Measurements from ENCODE around the gene LTV1. TPM values are rescaled to one million over a fixed set of nuclear protein-coding genes. Genes with fewer than 3 reads are reported as not detected.

The LTV1 gene
- total and polyA plus RNA-seq, 2 donors (not counting 1 experiment from before 2014, with no cell fraction given), result 7.8 to 27.3 TPM

DNA sequence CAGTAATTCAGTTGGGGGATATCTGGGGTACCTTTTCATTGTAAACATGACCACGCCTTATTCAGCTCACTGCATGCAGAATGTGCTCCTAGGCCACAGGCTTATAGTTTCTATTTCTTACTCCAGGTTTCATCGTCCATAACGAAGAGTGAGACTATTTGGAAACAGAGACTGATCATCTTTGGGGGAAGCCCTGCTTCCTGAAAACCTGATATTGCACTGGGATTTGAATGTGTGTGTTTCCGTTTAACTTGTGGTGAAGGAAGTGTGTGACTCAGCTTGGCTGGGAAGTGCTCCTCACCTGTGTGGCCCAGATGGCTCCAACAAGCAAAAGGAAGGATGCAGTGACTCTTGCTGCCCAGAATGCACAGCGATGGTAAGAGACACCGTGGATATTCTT is 19.6 kb upstream of the LTV1 start:
- H3K4me1 Mint-ChIP-seq, result no peaks in the 10 kb centered on the region
- POLR2A ChIA-PET, result no interaction called here

GRCh38 chr6:143828572-143828971 is 14.6 kb upstream of the LTV1 start:
- Histone ChIP-seq H3K9ac (ENCODE audit: low read length) (no peak overlapping the region), H3K4me2 (replicated peaks; ENCODE audit: low read depth, low read length, poor library complexity, severe bottlenecking) (no peak overlapping the region), H3K4me3 (ENCODE audit: control extremely low read depth in 1 of 5, extremely low read depth in 1 of 5, insufficient read depth in 1 of 5, low read depth in 2 of 5, low read length in 4 of 5) (no peak overlapping the region), H2AFZ (ENCODE audit: insufficient read depth, low read depth, low read length, poor library complexity, severe bottlenecking) (no peak overlapping the region), H3K36me3 (replicated peaks in 1 of 2; ENCODE audit: control extremely low read depth in 1 of 2, control insufficient read depth in 1 of 2, extremely low read depth in 1 of 2, insufficient read depth in 2 of 2, low read length in 1 of 2) (no peaks in the 10 kb centered on the region), H3K27ac (ENCODE audit: low read length in 2 of 2) (no peak overlapping the region), H3K27me3 (replicated peaks in 1 of 4; ENCODE audit: control extremely low read depth in 1 of 4, control insufficient read depth in 3 of 4, insufficient read depth in 4 of 4, low read length in 3 of 4) (no peaks in the 10 kb centered on the region), H3K79me2 (ENCODE audit: control insufficient read depth, insufficient read depth, low read length) (no peaks in the 10 kb centered on the region), H3K9me3 (ENCODE audit: control extremely low read depth in 1 of 3, control insufficient read depth in 2 of 3, insufficient read depth in 1 of 3, low read length in 2 of 3) (no peaks in the 10 kb centered on the region), H3K4me1 (ENCODE audit: control insufficient read depth in 2 of 2, insufficient read depth in 2 of 2, low read length in 2 of 2) (no peaks in the 10 kb centered on the region), H4K20me1 (ENCODE audit: control insufficient read depth, insufficient read depth, low read length, poor library complexity, severe bottlenecking) (no peaks in the 10 kb centered on the region)
- H3K9me3 Mint-ChIP-seq (ENCODE audit: insufficient read depth), result no peaks in the 10 kb centered on the region
- ATAC-seq (ENCODE audit: low read depth) (no peak), DNase-seq (no peak)
- no peaks in the 10 kb centered on the region for H3K27me3 Mint-ChIP-seq
- POLR2A ChIA-PET, result interaction anchor here (0.5 kb wide), 1 partner anchor 81 kb away, joined by 5 read pairs; no protein-coding TSS in a partner anchor
- no peak for TF ChIP-seq EZH2 (IDR thresholded peaks at IDR 0.05; ENCODE audit: borderline replicate concordance, insufficient read depth, low read depth, low read length, poor library complexity, severe bottlenecking)
- TF ChIP-seq, protein P1, sequence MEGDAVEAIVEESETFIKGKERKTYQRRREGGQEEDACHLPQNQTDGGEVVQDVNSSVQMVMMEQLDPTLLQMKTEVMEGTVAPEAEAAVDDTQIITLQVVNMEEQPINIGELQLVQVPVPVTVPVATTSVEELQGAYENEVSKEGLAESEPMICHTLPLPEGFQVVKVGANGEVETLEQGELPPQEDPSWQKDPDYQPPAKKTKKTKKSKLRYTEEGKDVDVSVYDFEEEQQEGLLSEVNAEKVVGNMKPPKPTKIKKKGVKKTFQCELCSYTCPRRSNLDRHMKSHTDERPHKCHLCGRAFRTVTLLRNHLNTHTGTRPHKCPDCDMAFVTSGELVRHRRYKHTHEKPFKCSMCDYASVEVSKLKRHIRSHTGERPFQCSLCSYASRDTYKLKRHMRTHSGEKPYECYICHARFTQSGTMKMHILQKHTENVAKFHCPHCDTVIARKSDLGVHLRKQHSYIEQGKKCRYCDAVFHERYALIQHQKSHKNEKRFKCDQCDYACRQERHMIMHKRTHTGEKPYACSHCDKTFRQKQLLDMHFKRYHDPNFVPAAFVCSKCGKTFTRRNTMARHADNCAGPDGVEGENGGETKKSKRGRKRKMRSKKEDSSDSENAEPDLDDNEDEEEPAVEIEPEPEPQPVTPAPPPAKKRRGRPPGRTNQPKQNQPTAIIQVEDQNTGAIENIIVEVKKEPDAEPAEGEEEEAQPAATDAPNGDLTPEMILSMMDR (IDR thresholded peaks at IDR 0.05), result no peak
- H3K27ac Mint-ChIP-seq, result no peak overlapping the region
- no peak overlapping the region for H3K4me3 Mint-ChIP-seq
- CTCF ChIA-PET, result interaction anchor here (0.6 kb wide), 1 partner anchor 337 kb away, joined by 3 read pairs; no protein-coding TSS in a partner anchor
- intact Hi-C loops (cut with micrococcal nuclease), result no loop called here
- H3K4me1 Mint-ChIP-seq, result no peaks in the 10 kb centered on the region

More for the DNA sequence above, 19.6 kb upstream of the LTV1 start:
- DNase-seq (no peak), ATAC-seq (ENCODE audit: low read depth) (no peak)
- H3K79me2 ChIP-seq (ENCODE audit: control insufficient read depth, insufficient read depth, low read length), result no peaks in the 10 kb centered on the region
- H3K9me3 ChIP-seq (ENCODE audit: control extremely low read depth in 1 of 3, control insufficient read depth in 2 of 3, insufficient read depth in 1 of 3, low read length in 2 of 3), result no peaks in the 10 kb centered on the region
- H3K27ac ChIP-seq (ENCODE audit: low read length in 2 of 2), result no peak overlapping the region
- H3K9ac ChIP-seq (ENCODE audit: low read length), result no peak overlapping the region
- no peaks in the 10 kb centered on the region for H3K27me3 ChIP-seq (replicated peaks in 1 of 4; ENCODE audit: control extremely low read depth in 1 of 4, control insufficient read depth in 3 of 4, insufficient read depth in 4 of 4, low read length in 3 of 4)
- intact Hi-C loops (cut with micrococcal nuclease), result no loop called here
- H3K9me3 Mint-ChIP-seq (ENCODE audit: insufficient read depth), result no peaks in the 10 kb centered on the region
- no peak overlapping the region for H3K4me3 Mint-ChIP-seq
- no peak overlapping the region for H2AFZ ChIP-seq (ENCODE audit: insufficient read depth, low read depth, low read length, poor library complexity, severe bottlenecking)
- CTCF ChIA-PET, result no interaction called here
- H3K4me3 ChIP-seq (ENCODE audit: control extremely low read depth in 1 of 5, extremely low read depth in 1 of 5, insufficient read depth in 1 of 5, low read depth in 2 of 5, low read length in 4 of 5), result no peak overlapping the region
- no peaks in the 10 kb centered on the region for H4K20me1 ChIP-seq (ENCODE audit: control insufficient read depth, insufficient read depth, low read length, poor library complexity, severe bottlenecking)
- WGBS (ENCODE audit: insufficient coverage), result 81% methylated on average over 5 of the region's 6 CpGs
- no peak overlapping the region for H3K27ac Mint-ChIP-seq
- no peak for TF ChIP-seq EZH2 (IDR thresholded peaks at IDR 0.05; ENCODE audit: borderline replicate concordance, insufficient read depth, low read depth, low read length, poor library complexity, severe bottlenecking)
- TF ChIP-seq, protein P1 (IDR thresholded peaks at IDR 0.05), result no peak
- no peaks in the 10 kb centered on the region for H3K4me1 ChIP-seq (ENCODE audit: control insufficient read depth in 2 of 2, insufficient read depth in 2 of 2, low read length in 2 of 2)
- H3K36me3 ChIP-seq (replicated peaks in 1 of 2; ENCODE audit: control extremely low read depth in 1 of 2, control insufficient read depth in 1 of 2, extremely low read depth in 1 of 2, insufficient read depth in 2 of 2, low read length in 1 of 2), result no peaks in the 10 kb centered on the region
- no peak overlapping the region for H3K4me2 ChIP-seq (replicated peaks; ENCODE audit: low read depth, low read length, poor library complexity, severe bottlenecking)
- no peaks in the 10 kb centered on the region for H3K27me3 Mint-ChIP-seq

Measured in B cell (primary cell).